Measurements from ENCODE around the gene UPB1. TPM values are rescaled to one million over a fixed set of nuclear protein-coding genes. Genes with fewer than 3 reads are reported as not detected.

UPB1 gene
- total and polyA plus RNA-seq, 9 of the 15 experiments (the other 6 are each of a cell fraction or from before 2014, with no cell fraction given): 0.06 to 0.11 TPM; not detected in 7

DNA sequence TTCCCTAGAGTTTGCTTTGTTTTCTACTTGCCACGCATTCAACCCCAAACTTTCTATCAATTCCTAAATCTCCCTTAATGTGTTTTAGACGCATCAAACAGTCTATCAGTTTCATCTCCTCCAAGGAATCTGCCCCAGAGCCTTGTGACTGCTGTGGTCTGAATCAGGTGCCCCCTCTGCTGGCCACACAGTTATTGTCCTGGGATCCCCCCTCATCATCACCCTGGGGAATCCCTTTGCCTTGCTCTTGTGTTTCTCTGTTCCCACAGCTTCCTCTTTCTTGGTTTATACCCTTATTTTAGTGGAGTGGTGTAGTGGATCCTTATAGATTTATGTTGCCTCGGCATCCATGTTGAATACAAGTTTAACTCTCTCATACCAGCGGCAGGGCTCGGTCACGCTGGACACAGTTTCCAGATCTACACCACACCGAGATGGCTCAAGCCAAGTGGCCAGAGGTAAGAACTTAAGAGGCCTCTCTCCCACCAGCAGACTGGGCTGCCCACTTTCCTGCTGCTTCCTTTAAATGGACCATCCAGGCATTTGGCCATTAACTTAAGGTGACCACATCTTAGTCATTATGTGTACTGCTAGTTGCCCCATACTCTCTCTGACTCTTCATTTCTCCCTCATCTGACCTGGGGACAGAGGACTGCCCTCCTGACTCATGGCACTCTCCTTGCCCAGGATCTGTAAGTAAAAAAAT, 8.2 kb downstream of the UPB1 start (continued):
- TF ChIP-seq, protein P1, sequence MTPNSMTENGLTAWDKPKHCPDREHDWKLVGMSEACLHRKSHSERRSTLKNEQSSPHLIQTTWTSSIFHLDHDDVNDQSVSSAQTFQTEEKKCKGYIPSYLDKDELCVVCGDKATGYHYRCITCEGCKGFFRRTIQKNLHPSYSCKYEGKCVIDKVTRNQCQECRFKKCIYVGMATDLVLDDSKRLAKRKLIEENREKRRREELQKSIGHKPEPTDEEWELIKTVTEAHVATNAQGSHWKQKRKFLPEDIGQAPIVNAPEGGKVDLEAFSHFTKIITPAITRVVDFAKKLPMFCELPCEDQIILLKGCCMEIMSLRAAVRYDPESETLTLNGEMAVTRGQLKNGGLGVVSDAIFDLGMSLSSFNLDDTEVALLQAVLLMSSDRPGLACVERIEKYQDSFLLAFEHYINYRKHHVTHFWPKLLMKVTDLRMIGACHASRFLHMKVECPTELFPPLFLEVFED (CRISPR knock-in tag; conservative IDR thresholded peaks at IDR 0.05): no peak
- TF ChIP-seq CTBP1 (IDR thresholded peaks at IDR 0.05; ENCODE audit: borderline replicate concordance): peak; percentile 17; the same call in 1 of the 2 replicates
- TF ChIP-seq, protein P2, sequence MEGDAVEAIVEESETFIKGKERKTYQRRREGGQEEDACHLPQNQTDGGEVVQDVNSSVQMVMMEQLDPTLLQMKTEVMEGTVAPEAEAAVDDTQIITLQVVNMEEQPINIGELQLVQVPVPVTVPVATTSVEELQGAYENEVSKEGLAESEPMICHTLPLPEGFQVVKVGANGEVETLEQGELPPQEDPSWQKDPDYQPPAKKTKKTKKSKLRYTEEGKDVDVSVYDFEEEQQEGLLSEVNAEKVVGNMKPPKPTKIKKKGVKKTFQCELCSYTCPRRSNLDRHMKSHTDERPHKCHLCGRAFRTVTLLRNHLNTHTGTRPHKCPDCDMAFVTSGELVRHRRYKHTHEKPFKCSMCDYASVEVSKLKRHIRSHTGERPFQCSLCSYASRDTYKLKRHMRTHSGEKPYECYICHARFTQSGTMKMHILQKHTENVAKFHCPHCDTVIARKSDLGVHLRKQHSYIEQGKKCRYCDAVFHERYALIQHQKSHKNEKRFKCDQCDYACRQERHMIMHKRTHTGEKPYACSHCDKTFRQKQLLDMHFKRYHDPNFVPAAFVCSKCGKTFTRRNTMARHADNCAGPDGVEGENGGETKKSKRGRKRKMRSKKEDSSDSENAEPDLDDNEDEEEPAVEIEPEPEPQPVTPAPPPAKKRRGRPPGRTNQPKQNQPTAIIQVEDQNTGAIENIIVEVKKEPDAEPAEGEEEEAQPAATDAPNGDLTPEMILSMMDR (IDR thresholded peaks at IDR 0.05 in 2 of 3, conservative IDR thresholded peaks at IDR 0.05 in 1 of 3; ENCODE audit: insufficient read depth in 2 of 3, low read depth in 1 of 3, low read length in 3 of 3): peak; percentile 68 to 81 (median 77)
- peak; percentile 29; the same call in 1 of the 2 replicates for TF ChIP-seq KLF16 (IDR thresholded peaks at IDR 0.05)
- TF ChIP-seq, protein P3, sequence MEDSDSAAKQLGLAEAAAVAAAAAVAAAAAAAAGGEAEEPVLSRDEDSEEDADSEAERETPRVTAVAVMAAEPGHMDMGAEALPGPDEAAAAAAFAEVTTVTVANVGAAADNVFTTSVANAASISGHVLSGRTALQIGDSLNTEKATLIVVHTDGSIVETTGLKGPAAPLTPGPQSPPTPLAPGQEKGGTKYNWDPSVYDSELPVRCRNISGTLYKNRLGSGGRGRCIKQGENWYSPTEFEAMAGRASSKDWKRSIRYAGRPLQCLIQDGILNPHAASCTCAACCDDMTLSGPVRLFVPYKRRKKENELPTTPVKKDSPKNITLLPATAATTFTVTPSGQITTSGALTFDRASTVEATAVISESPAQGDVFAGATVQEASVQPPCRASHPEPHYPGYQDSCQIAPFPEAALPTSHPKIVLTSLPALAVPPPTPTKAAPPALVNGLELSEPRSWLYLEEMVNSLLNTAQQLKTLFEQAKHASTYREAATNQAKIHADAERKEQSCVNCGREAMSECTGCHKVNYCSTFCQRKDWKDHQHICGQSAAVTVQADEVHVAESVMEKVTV (CRISPR knock-in tag; IDR thresholded peaks at IDR 0.05): peak; percentile 56; the same call in 1 of the 2 replicates
- peak in 1 of 2 experiments; percentile 43; a peak in 1 of 4 replicates for TF ChIP-seq MAZ (CRISPR knock-in tag; conservative IDR thresholded peaks at IDR 0.05 in 1 of 2, IDR thresholded peaks at IDR 0.05 in 1 of 2)
- TF ChIP-seq SMC3 (conservative IDR thresholded peaks at IDR 0.05; ENCODE audit: insufficient read depth, low read depth, low read length): peak; percentile 58
- TF ChIP-seq CREM (IDR thresholded peaks at IDR 0.05; ENCODE audit: low read depth): peak; percentile 66
- TF ChIP-seq JUND (IDR thresholded peaks at IDR 0.05; ENCODE audit: borderline replicate concordance, low read depth, low read length): peak; percentile 30; the same call in 1 of the 2 replicates
- no peak for TF ChIP-seq JUND (tag; IDR thresholded peaks at IDR 0.05; ENCODE audit: borderline replicate concordance, low read depth, low read length)
- TF ChIP-seq POLR2H (tag; IDR thresholded peaks at IDR 0.05; ENCODE audit: low read depth): no peak
- TF ChIP-seq ATF1 (CRISPR knock-in tag; IDR thresholded peaks at IDR 0.05): no peak
- 0 out of 2 replicates have a peak, but pooled peaks have one; percentile 12 for TF ChIP-seq ATF1 (tag; IDR thresholded peaks at IDR 0.05)
- TF ChIP-seq, protein P4, sequence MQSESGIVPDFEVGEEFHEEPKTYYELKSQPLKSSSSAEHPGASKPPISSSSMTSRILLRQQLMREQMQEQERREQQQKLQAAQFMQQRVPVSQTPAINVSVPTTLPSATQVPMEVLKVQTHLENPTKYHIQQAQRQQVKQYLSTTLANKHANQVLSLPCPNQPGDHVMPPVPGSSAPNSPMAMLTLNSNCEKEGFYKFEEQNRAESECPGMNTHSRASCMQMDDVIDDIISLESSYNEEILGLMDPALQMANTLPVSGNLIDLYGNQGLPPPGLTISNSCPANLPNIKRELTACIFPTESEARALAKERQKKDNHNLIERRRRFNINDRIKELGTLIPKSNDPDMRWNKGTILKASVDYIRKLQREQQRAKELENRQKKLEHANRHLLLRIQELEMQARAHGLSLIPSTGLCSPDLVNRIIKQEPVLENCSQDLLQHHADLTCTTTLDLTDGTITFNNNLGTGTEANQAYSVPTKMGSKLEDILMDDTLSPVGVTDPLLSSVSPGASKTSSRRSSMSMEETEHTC (IDR thresholded peaks at IDR 0.05): peak; percentile 21; the same call in 1 of the 2 replicates
- TF ChIP-seq HIVEP1 (CRISPR knock-in tag; IDR thresholded peaks at IDR 0.05): peak; percentile 92

All from K562 (cell line).